ENCODE data around the gene STK32C.

DNA sequence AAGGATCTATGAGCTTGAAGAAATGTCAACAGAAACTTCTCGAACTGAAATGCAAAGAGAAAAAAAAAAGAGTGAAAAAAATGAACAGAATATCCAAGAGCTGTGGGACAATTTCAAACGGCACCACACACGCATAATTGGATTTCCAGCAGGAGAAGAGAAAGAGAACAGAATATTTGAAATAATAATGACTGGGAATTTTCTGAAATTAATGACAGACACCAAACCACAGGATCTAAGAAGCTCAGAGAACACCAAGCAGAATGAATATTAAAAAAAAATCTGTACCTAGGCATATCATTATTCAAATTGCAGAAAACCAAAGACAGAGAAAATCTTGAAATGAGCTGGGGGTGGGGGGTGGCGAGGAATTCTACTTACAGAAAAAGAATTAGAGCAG is 93.8 kb downstream of the STK32C start:
- TF ChIP-seq POLR2A (IDR thresholded peaks at IDR 0.05) (no peak), CTCF (IDR thresholded peaks at IDR 0.05) (no peak)

Data from right lobe of liver (tissue), 4 donors.